ENCODE results near the gene MAP2K1. TPM values are rescaled to one million over a fixed set of nuclear protein-coding genes. Genes with fewer than 3 reads are reported as not detected.

The MAP2K1 gene
- total RNA-seq, 1 donor from 2014 or later = 66.5 TPM

DNA sequence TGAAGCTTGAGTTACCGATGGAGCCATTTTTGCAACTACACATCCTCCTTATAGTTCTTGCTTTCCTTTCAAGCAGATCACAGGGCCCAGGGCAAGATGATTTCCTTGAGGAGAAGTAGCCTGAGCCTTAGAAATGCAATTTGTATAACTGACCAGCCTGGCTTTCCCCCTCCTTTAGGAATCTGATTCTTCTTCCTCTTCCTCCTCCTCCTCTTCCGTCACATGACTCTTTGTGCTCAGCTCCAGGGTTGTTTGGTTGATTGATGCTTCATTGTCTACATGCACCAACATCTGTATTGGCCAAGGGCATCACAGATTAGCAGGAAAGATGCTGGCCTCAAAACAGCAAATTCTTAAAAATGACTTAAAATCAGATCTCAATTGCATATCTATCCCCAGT lies 107.5 kb downstream of the MAP2K1 start:
- no peaks in the 10 kb centered on the region for H3K27me3 ChIP-seq (ENCODE audit: insufficient read depth, low read length)
- no peak overlapping the region for H3K27ac ChIP-seq (ENCODE audit: low read depth, low read length)
- H3K4me2 ChIP-seq (ENCODE audit: low read length) = no peak overlapping the region
- peaks cover 15% of the 10 kb centered on the region for H4K20me1 ChIP-seq (ENCODE audit: insufficient read depth, low read length)
- Mint-ChIP-seq H3K4me1 (ENCODE audit: low read depth, unreplicated experiment) (peaks cover 12% of the 10 kb centered on the region), H3K36me3 (ENCODE audit: low read depth, unreplicated experiment) (peaks cover 7% of the 10 kb centered on the region), H3K9me3 (ENCODE audit: unreplicated experiment) (no peaks in the 10 kb centered on the region), H3K27ac (ENCODE audit: unreplicated experiment) (no peak overlapping the region), H3K4me3 (ENCODE audit: unreplicated experiment) (no peak overlapping the region), H3K27me3 (ENCODE audit: low read depth, unreplicated experiment) (no peaks in the 10 kb centered on the region)
- peaks cover 19% of the 10 kb centered on the region for H3K79me2 ChIP-seq (ENCODE audit: insufficient read depth, low read length)
- peaks cover 59% of the 10 kb centered on the region for H3K36me3 ChIP-seq (ENCODE audit: insufficient read depth, low read length)
- no peak overlapping the region for H3K4me3 ChIP-seq (ENCODE audit: insufficient read depth, low read depth, low read length)
- FAIRE-seq (no peak), DNase-seq (ENCODE audit: low read depth) (no peak)
- H3K9me3 ChIP-seq (ENCODE audit: insufficient read depth, low read depth, low read length) = no peaks in the 10 kb centered on the region
- H3K4me1 ChIP-seq (ENCODE audit: insufficient read depth, low read length) = peaks cover 6% of the 10 kb centered on the region
- no peak for TF ChIP-seq EZH2 (IDR thresholded peaks at IDR 0.05; ENCODE audit: insufficient read depth, low read length)
- TF ChIP-seq, protein P1, sequence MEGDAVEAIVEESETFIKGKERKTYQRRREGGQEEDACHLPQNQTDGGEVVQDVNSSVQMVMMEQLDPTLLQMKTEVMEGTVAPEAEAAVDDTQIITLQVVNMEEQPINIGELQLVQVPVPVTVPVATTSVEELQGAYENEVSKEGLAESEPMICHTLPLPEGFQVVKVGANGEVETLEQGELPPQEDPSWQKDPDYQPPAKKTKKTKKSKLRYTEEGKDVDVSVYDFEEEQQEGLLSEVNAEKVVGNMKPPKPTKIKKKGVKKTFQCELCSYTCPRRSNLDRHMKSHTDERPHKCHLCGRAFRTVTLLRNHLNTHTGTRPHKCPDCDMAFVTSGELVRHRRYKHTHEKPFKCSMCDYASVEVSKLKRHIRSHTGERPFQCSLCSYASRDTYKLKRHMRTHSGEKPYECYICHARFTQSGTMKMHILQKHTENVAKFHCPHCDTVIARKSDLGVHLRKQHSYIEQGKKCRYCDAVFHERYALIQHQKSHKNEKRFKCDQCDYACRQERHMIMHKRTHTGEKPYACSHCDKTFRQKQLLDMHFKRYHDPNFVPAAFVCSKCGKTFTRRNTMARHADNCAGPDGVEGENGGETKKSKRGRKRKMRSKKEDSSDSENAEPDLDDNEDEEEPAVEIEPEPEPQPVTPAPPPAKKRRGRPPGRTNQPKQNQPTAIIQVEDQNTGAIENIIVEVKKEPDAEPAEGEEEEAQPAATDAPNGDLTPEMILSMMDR (IDR thresholded peaks at IDR 0.05; ENCODE audit: insufficient read depth, low read depth, low read length) = no peak
- H2AFZ ChIP-seq (ENCODE audit: low read depth, low read length) = no peak overlapping the region
- no peak overlapping the region for H3K9ac ChIP-seq (ENCODE audit: low read length)

DNA sequence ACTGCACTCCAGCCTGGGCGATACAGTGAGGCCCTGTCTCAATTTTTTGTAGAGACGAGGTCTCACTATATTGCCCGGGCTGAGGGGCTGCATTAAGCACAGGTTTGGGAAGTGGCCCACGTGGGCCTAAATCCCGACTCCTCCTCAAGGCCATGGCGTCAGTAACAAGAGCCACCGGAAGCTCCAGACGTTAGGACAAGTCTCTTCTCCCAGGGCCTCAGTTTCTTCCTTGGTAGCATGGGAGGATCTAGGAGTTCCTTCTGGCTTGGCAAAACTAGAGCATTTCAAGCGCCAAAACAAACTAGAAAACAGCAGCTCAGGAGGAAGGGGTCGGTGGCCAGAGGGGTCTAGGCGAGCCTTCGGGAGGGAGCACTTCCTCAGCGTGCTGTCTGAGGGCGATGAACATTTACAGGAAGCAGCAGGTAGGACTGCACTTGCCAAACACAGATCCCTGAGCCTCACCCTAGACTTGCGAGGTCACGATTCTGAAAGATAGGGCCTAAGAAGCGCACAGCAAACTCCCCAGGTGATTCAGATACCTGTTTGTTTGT lies 110.3 kb downstream of the MAP2K1 start:
- Histone ChIP-seq H3K4me2 (ENCODE audit: low read length) (peak overlapping the region; percentile 99), H3K9ac (ENCODE audit: low read length) (peak overlapping the region; percentile 92), H2AFZ (ENCODE audit: low read depth, low read length) (peak overlapping the region; percentile 43), H4K20me1 (ENCODE audit: insufficient read depth, low read length) (peaks cover 43% of the 10 kb centered on the region), H3K27ac (ENCODE audit: low read depth, low read length) (peak overlapping the region; percentile 70), H3K36me3 (ENCODE audit: insufficient read depth, low read length) (peaks cover 68% of the 10 kb centered on the region), H3K4me3 (ENCODE audit: insufficient read depth, low read depth, low read length) (peak overlapping the region; percentile 85), H3K9me3 (ENCODE audit: insufficient read depth, low read depth, low read length) (no peaks in the 10 kb centered on the region), H3K27me3 (ENCODE audit: insufficient read depth, low read length) (no peaks in the 10 kb centered on the region), H3K79me2 (ENCODE audit: insufficient read depth, low read length) (peaks cover 40% of the 10 kb centered on the region), H3K4me1 (ENCODE audit: insufficient read depth, low read length) (peaks cover 13% of the 10 kb centered on the region)
- Mint-ChIP-seq H3K4me3 (ENCODE audit: unreplicated experiment) (peak overlapping the region; percentile 88), H3K27ac (ENCODE audit: unreplicated experiment) (peak overlapping the region; percentile 92), H3K27me3 (ENCODE audit: low read depth, unreplicated experiment) (no peaks in the 10 kb centered on the region), H3K9me3 (ENCODE audit: unreplicated experiment) (no peaks in the 10 kb centered on the region), H3K36me3 (ENCODE audit: low read depth, unreplicated experiment) (peaks cover 20% of the 10 kb centered on the region), H3K4me1 (ENCODE audit: low read depth, unreplicated experiment) (peaks cover 24% of the 10 kb centered on the region)
- no peak for TF ChIP-seq EZH2 (IDR thresholded peaks at IDR 0.05; ENCODE audit: insufficient read depth, low read length)
- TF ChIP-seq, protein P1 (IDR thresholded peaks at IDR 0.05; ENCODE audit: insufficient read depth, low read depth, low read length) = no peak
- no peak for FAIRE-seq
- no peak for DNase-seq (ENCODE audit: low read depth)
